IgD-negative memory B cell (primary cell): ENCODE data around the gene FTCD. TPM values are rescaled to one million over a fixed set of nuclear protein-coding genes. Genes with fewer than 3 reads are reported as not detected.

Experiments used
- H3K27ac Mint-ChIP-seq, 3 donors: one replicate each; pipeline ENCODE4 v1.8.0; 2020 to 2022; ENCODE audit warnings: mild to moderate bottlenecking in 3 of 3, mixed read lengths in 3 of 3, moderate library complexity in 1 of 3
- H3K27me3 Mint-ChIP-seq: one replicate; pipeline ENCODE4 v1.8.0; 2021; ENCODE audit warnings: mixed read lengths
- H3K36me3 Mint-ChIP-seq: one replicate; pipeline ENCODE4 v1.8.0; 2020; ENCODE audit warnings: mild to moderate bottlenecking, mixed read lengths
- H3K4me1 Mint-ChIP-seq, 3 donors: one replicate each; pipeline ENCODE4 v1.8.0; 2020 to 2022; ENCODE audit warnings: mixed read lengths in 3 of 3, mild to moderate bottlenecking in 1 of 3
- H3K4me3 Mint-ChIP-seq, 4 donors: one replicate each; pipeline ENCODE4 v1.8.0; 2020 to 2022; ENCODE audit warnings: mild to moderate bottlenecking in 4 of 4, mixed read lengths in 4 of 4, moderate library complexity in 3 of 4
- H3K9me3 Mint-ChIP-seq, 3 donors: one replicate each; pipeline ENCODE4 v1.8.0; 2020 to 2021; ENCODE audit warnings: mixed read lengths in 3 of 3, mild to moderate bottlenecking in 1 of 3
- polyA plus RNA-seq: library from polyadenylated mRNA; unstranded; fragments of 300-500 nt; fragmentation: Illumina TruSeq; gene quantifications from one replicate; pipeline ENCODE4 v1.2.3, GENCODE V29; 2021

Gene FTCD
- polyA plus RNA-seq, 1 donor from 2014 or later: not detected

- H3K27ac Mint-ChIP-seq: no peak overlapping the region
- H3K9me3 Mint-ChIP-seq: no peaks in the 10 kb centered on the region
- H3K4me3 Mint-ChIP-seq: no peak overlapping the region
- peaks cover 0 to 4% (median 3%) of the 10 kb centered on the region in 3 donors for H3K4me1 Mint-ChIP-seq
- H3K27me3 Mint-ChIP-seq: peaks cover 3% of the 10 kb centered on the region
- peaks cover 5% of the 10 kb centered on the region for H3K36me3 Mint-ChIP-seq
Measured at GRCh38 chr21:46165098-46165497, 9.7 kb upstream of the FTCD start.

- peaks cover 3% of the 10 kb centered on the region for H3K27me3 Mint-ChIP-seq
- H3K4me1 Mint-ChIP-seq: peaks cover 0 to 4% (median 3%) of the 10 kb centered on the region in 3 donors
- no peak overlapping the region for H3K4me3 Mint-ChIP-seq
- H3K27ac Mint-ChIP-seq: no peak overlapping the region
- H3K36me3 Mint-ChIP-seq: peaks cover 5% of the 10 kb centered on the region
- H3K9me3 Mint-ChIP-seq: no peaks in the 10 kb centered on the region
Measured at GRCh38 chr21:46163380-46163779, 8.0 kb upstream of the FTCD start.

- no peaks in the 10 kb centered on the region for H3K9me3 Mint-ChIP-seq
- H3K36me3 Mint-ChIP-seq: peaks cover 3% of the 10 kb centered on the region
- peaks cover 3% of the 10 kb centered on the region for H3K27me3 Mint-ChIP-seq
- H3K4me3 Mint-ChIP-seq: no peak overlapping the region
- H3K4me1 Mint-ChIP-seq: peaks cover 0 to 4% (median 0%) of the 10 kb centered on the region in 3 donors
- no peak overlapping the region for H3K27ac Mint-ChIP-seq
Measured at GRCh38 chr21:46161633-46162592, 6.5 kb upstream of the FTCD start.

GRCh38 chr21:46160907-46161632 is 5.7 kb upstream of the FTCD start:
- H3K27ac Mint-ChIP-seq: no peak overlapping the region
- H3K9me3 Mint-ChIP-seq: no peaks in the 10 kb centered on the region
- peaks cover 3% of the 10 kb centered on the region for H3K27me3 Mint-ChIP-seq
- peaks cover 3% of the 10 kb centered on the region for H3K36me3 Mint-ChIP-seq
- peaks cover 0 to under 1% (median 0%) of the 10 kb centered on the region in 3 donors for H3K4me1 Mint-ChIP-seq
- H3K4me3 Mint-ChIP-seq: no peak overlapping the region

GRCh38 chr21:46160657-46160906 is 5.2 kb upstream of the FTCD start:
- Mint-ChIP-seq H3K27ac (no peak overlapping the region), H3K4me3 (no peak overlapping the region), H3K9me3 (no peaks in the 10 kb centered on the region), H3K4me1 (peaks cover 0 to 1% (median 0%) of the 10 kb centered on the region in 3 donors), H3K36me3 (peaks cover 3% of the 10 kb centered on the region), H3K27me3 (peaks cover 3% of the 10 kb centered on the region)

GRCh38 chr21:46159841-46160656 is 4.7 kb upstream of the FTCD start:
- peaks cover 0 to 1% (median 0%) of the 10 kb centered on the region in 3 donors for H3K4me1 Mint-ChIP-seq
- H3K27ac Mint-ChIP-seq: no peak overlapping the region
- no peak overlapping the region for H3K4me3 Mint-ChIP-seq
- peaks cover 3% of the 10 kb centered on the region for H3K27me3 Mint-ChIP-seq
- H3K9me3 Mint-ChIP-seq: no peaks in the 10 kb centered on the region
- H3K36me3 Mint-ChIP-seq: peaks cover 3% of the 10 kb centered on the region

- no peak overlapping the region for H3K4me3 Mint-ChIP-seq
- H3K27ac Mint-ChIP-seq: no peak overlapping the region
- H3K9me3 Mint-ChIP-seq: no peaks in the 10 kb centered on the region
- H3K4me1 Mint-ChIP-seq: peaks cover 0 to 1% (median 0%) of the 10 kb centered on the region in 3 donors
- H3K27me3 Mint-ChIP-seq: peaks cover 3% of the 10 kb centered on the region
- peaks cover 3% of the 10 kb centered on the region for H3K36me3 Mint-ChIP-seq
Measured at GRCh38 chr21:46159390-46159789, 4.0 kb upstream of the FTCD start.

- peaks cover 3% of the 10 kb centered on the region for H3K27me3 Mint-ChIP-seq
- H3K36me3 Mint-ChIP-seq: peaks cover 3% of the 10 kb centered on the region
- no peak overlapping the region for H3K27ac Mint-ChIP-seq
- H3K9me3 Mint-ChIP-seq: no peaks in the 10 kb centered on the region
- no peak overlapping the region for H3K4me3 Mint-ChIP-seq
- H3K4me1 Mint-ChIP-seq: peaks cover 0 to 1% (median 0%) of the 10 kb centered on the region in 3 donors
Measured at GRCh38 chr21:46158666-46159300, 3.4 kb upstream of the FTCD start.

- H3K27me3 Mint-ChIP-seq: peaks cover 3% of the 10 kb centered on the region
- H3K27ac Mint-ChIP-seq: no peak overlapping the region
- H3K9me3 Mint-ChIP-seq: no peaks in the 10 kb centered on the region
- H3K4me3 Mint-ChIP-seq: no peak overlapping the region
- H3K4me1 Mint-ChIP-seq: peaks cover 0 to 1% (median 0%) of the 10 kb centered on the region in 3 donors
- peaks cover 3% of the 10 kb centered on the region for H3K36me3 Mint-ChIP-seq
Measured at GRCh38 chr21:46157987-46158451, 2.6 kb upstream of the FTCD start.

- Mint-ChIP-seq H3K27me3 (peaks cover 1% of the 10 kb centered on the region), H3K9me3 (no peaks in the 10 kb centered on the region), H3K4me1 (peaks cover 0 to 1% (median 0%) of the 10 kb centered on the region in 3 donors), H3K27ac (no peak overlapping the region), H3K36me3 (peaks cover 2% of the 10 kb centered on the region), H3K4me3 (no peak overlapping the region)
Measured at GRCh38 chr21:46157396-46157986, 2.1 kb upstream of the FTCD start.

- H3K4me3 Mint-ChIP-seq: no peak overlapping the region
- H3K27me3 Mint-ChIP-seq: peaks cover 3% of the 10 kb centered on the region
- peaks cover 2% of the 10 kb centered on the region for H3K36me3 Mint-ChIP-seq
- H3K27ac Mint-ChIP-seq: no peak overlapping the region
- H3K9me3 Mint-ChIP-seq: no peaks in the 10 kb centered on the region
- H3K4me1 Mint-ChIP-seq: peaks cover 0 to 1% (median 0%) of the 10 kb centered on the region in 3 donors
Measured at GRCh38 chr21:46156678-46157077, 1.3 kb upstream of the FTCD start.

GRCh38 chr21:46156378-46156645 is 933 bp upstream of the FTCD start:
- H3K36me3 Mint-ChIP-seq: peaks cover 2% of the 10 kb centered on the region
- H3K4me1 Mint-ChIP-seq: peaks cover 0 to 1% (median 0%) of the 10 kb centered on the region in 3 donors
- peaks cover 3% of the 10 kb centered on the region for H3K27me3 Mint-ChIP-seq
- no peaks in the 10 kb centered on the region for H3K9me3 Mint-ChIP-seq
- H3K27ac Mint-ChIP-seq: no peak overlapping the region
- H3K4me3 Mint-ChIP-seq: no peak overlapping the region

- Mint-ChIP-seq H3K9me3 (no peaks in the 10 kb centered on the region), H3K4me3 (no peak overlapping the region), H3K27me3 (peaks cover 3% of the 10 kb centered on the region), H3K27ac (no peak overlapping the region), H3K36me3 (peaks cover 2% of the 10 kb centered on the region), H3K4me1 (peaks cover 0 to 1% (median 0%) of the 10 kb centered on the region in 3 donors)
Measured at GRCh38 chr21:46154955-46155513, 345 bp downstream of the FTCD start.
